Loucy (cell line): ENCODE results near the gene ARHGAP24.

Experiments
- EZH2phosphoT487 ChIP-seq: fragments of 200-600 bp; IDR thresholded peaks from 2 replicates; pipeline ENCODE4 v1.6.1; 2018; ENCODE audit warnings: antibody characterized with exemption, mild to moderate bottlenecking, moderate library complexity, borderline replicate concordance
- TF ChIP-seq, protein P1 (sequence below): fragments of 200-600 bp; sonication (generic); conservative IDR thresholded peaks from 2 replicates; pipeline ENCODE4 v1.5.1; 2014; ENCODE audit warnings: mild to moderate bottlenecking, antibody characterized with exemption, low read length

DNA sequence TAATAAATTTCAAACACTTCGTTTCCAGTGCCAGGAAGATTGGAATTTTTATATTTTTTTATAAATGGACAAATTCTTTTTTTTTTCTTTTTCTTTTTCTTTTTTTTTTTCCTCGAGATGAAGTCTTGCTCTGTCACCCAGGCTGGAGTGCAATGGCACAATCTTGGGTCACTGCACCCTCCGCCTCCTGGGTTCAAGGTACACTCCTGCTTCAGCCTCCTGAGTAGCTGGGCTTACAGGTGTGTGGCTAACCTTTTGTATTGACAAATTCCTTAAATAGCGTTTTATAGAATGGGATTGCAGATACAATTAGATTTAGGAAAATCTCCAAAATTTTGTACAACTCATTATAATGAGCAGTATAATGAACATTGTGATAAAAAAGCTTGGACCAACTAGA is 328.9 kb downstream of the ARHGAP24 start:
- TF ChIP-seq EZH2phosphoT487, result no peak
- TF ChIP-seq, protein P1, sequence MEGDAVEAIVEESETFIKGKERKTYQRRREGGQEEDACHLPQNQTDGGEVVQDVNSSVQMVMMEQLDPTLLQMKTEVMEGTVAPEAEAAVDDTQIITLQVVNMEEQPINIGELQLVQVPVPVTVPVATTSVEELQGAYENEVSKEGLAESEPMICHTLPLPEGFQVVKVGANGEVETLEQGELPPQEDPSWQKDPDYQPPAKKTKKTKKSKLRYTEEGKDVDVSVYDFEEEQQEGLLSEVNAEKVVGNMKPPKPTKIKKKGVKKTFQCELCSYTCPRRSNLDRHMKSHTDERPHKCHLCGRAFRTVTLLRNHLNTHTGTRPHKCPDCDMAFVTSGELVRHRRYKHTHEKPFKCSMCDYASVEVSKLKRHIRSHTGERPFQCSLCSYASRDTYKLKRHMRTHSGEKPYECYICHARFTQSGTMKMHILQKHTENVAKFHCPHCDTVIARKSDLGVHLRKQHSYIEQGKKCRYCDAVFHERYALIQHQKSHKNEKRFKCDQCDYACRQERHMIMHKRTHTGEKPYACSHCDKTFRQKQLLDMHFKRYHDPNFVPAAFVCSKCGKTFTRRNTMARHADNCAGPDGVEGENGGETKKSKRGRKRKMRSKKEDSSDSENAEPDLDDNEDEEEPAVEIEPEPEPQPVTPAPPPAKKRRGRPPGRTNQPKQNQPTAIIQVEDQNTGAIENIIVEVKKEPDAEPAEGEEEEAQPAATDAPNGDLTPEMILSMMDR, result no peak
